GM18873 (cell line): ENCODE measurements around the gene SLC19A3.
A peak's percentile ranks its signal among the peaks of the same experiment; 100 is the strongest.
"Not testable (repeated sequence)": the region's sequence is repeated elsewhere in the genome, so short reads cannot be mapped to it uniquely, and the experiment has no call there.

Experiments used
- ATAC-seq: cut with Tn5 transposase; IDR thresholded peaks from one replicate; pipeline ENCODE4 v1.9.1; 2021; ENCODE audit warnings: mild to moderate bottlenecking, moderate library complexity, moderate number of reproducible peaks; ENCODE audit not compliant: unreplicated experiment, low FRiP score

The SLC19A3 gene

DNA sequence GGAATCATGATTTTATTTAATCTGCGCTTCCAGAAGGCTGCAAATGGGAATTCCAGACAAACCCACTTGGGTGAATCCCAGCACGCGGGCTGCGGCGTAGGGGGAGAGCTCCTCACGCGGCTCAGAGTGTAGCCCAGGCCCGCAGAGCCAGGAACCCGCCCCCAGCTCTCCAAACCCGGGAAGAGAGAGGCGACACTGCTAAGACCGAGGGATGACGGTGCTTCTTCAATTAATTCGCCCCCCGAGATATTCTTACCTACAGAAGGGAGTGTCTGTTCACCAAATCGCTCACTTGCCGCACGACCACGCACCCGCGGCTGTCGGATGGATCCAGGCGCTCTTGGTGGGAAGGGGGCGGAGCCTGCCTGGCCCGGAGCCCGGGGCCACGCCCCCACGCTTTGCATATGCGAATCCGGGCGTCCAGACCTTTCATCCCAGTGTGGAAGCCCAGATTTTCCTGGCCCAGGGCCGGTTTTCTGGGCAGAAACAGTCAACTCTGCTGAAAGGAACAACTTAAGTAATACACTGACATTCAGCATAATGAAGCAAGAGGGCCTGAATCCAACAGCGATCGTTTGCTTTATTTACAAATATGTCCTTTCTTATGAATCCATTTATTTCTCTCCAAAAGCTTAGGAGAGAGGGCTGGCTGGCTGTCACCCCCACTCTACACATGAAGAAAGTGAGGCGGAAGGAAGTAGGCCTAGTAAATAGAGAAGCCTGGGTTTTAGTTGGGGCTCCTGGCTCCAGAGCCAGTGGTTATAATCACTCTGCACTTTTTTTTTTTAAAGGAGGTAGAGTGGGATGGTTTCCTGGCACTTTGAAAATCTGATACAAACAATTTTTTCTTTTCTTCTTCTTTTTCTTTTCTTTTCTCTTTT, at the start of gene SLC19A3:
Gene SLC19A3, minus strand, starts transcription at position 342 of the 881 bp plus-strand sequence. CDS start 15,710 bp downstream, outside the sequence.
- ATAC-seq = no peak

DNA sequence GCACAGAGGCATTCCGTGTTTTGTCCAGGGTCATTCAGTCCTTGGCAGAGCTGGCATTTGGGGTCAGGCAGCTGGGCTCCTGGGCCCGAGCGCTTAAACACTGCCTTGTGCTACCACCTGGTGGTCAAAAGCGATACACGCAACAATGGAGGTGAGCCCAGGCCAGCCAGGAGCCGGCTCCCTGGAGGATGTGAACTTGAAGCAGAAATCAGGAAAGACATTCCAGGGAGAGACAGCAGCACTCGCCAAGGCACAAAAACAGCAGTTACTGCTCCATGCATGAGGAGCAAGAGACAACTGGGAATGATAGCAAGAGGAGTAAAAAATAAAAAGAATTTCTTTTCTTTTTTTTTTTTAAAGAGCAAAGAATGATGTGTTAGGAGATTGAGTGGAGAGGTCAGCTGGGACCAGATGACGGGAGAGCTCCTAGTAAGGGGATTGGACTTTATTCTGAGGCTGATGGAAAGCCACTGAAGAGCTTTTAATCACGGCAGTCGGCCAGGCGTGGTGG, 48.6 kb upstream of the SLC19A3 start:
- peak; percentile 89 for ATAC-seq

DNA sequence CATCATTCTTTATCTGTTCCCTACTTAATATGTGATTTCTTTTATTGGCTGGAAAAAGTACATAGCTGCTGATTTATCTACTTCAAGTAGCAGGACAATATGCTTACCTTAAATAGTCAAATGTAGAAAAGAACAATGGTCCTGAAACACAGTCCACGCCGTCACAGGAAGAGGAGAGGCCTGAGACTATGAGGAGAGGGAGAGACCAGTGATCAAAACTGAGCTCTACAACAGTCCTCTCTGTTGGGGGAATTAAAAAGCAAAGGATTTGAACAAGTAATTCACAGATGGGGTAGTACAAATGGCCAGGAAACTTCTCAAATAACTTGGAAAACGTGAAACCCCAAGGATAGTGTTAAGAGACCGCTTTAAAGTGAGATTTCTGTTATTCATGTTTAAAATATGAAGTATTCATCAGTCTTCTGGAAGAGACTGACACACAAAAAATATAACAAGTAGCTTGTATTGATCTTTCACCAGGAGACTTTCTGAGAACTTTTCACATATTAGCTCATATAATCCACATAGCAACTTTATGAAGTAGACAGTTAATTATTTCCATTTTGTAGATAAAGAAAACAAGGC, 48.1 kb upstream of the SLC19A3 start:
- ATAC-seq = no peak

DNA sequence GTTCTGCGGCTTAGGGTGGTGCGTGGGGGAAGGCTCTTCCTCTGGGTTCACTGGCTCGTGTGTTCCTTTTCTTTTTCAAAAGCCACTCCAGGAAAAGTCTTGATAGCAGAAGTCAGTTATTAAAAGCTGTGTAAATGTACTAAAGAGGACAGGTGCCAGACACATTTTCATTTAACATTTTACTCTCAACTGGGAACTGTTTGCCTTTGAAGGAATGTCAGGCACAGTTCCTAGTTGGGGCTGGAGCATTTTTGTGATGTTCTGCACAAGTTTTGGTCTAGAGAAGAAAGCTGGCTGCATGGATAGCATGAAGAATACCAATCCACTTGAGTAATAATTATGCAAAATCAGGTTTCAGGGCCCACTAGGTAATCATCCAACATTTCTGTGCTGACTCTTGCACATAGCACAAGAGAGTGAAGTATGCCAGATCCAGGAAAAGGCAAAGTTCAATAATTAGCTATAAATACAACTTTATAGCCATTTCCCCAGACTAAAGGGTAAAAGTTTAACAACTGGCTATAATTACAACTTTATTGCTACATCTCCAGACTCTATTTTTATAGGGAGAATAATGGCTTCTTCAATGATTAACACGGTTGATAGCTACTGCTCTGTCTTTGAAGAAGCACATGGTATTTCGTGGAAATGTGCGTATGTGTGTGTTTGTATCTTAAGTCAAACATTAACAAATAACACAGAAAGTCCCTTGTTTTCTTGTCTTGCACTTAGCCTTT, 44.1 kb upstream of the SLC19A3 start:
- ATAC-seq = no peak

DNA sequence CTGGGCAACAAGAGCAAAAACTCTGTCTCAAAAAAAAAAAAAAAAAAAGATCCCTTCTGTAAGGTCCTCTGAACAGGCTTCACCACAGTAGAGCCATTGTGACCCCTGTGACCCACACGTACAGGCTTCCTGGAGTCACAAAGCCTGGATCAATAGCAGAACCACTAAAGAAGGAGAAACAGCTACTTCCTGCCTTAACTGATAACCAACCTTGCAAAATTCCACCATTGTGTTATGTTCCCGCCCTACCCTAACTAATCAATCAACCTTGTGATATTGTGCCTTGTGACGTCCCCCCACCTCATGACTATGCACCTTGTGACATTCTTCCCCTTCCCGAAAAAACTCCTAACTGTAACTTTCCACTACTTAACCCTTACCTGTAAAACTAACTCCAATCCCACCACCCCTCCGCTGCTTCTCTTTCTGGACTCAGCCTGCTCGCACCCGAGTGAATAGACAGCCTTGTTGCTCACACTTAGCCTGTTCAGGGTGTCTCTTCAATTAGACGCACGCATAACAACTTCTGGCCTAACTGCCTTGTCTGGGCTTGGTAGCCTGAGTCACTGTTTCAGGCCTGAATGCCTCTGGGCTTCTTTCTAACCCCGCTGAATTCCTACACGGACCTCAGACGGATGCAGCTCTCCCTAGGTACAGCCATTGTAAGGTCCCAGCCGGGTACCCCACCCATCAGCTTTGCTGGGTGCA, 41.7 kb upstream of the SLC19A3 start:
- ATAC-seq = no peak

DNA sequence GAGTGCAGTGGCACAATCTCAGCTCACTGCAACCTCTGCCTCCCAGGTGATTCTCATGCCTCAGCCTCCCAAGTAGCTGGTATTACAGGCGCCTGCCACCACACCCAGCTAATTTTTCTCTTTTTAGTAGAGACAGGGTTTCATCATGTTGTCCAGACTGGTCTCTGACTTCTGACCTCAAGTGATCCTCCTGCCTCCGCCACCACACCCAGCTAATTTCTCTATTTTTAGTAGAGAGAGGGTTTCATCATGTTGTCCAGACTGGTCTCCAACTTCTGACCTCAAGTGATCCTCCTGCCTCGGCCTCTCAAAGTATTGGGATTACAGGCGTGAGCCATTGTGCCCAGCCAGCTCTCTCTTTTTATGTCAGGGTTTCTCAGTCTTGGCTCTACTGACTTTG, 38.4 kb upstream of the SLC19A3 start:
- not testable (repeated sequence) for ATAC-seq

DNA sequence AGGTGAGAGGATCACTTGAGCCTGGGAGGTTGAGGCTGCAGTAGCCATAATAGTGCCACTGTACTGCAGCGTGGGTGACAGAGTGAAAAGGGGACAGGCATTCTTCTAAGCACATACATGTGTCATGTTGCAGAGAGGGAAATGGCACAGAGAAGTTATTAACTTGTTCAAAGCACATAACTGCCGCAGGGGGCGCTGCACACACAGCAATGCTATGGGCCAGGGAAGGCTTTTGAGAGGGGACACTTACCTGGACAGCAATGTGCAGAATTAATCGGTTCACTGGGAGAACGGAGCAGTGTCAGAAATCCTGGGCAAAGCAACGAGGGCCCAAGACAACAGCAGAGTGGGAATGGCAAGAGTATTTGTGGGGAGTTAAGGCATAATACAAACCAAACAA, 30.3 kb upstream of the SLC19A3 start:
- no peak for ATAC-seq

DNA sequence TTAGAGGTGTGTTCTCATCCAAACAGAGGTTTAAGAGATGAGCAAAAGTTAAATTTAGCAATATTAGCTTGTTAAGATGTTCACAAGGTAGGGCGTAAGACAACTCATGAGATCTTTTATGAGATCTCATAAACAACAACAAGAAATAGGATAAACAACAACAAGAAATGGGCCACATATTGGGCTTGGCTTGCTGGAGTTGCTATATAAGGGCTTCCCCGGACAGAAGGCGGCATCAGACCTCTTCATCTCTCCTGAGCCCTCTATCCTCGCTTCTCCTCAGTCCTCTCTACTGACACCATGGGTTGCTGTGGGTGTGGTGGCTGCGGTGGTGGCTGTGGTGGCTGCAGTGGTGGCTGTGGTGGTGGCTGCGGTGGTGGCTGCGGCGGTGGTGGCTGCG, 27.8 kb upstream of the SLC19A3 start, which contains the start of gene SCYGR8:
Gene SCYGR8, plus strand, starts transcription at position 301 of the 400 bp plus-strand sequence. Its CDS starts 0 bp downstream, at position 301.
- ATAC-seq = no peak

DNA sequence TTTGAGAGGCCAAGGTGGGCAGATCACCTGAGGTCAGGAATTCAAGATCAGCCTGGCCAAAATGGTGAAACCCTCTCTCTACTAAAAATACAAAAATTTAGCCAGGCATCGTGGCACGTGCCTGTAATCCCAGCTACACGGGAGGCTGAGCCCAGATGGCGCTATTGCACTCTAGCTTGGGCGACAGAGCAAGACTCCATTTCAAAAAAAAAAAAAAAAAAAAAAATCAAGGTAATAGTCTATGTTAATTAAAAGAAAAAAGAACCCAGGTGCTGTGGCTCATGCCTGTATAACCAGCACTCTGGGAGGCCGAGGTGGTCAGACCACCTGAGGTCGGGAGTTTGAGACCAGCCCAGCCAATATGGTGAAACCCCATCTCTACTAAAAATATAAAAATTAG, 22.9 kb upstream of the SLC19A3 start:
- ATAC-seq = not testable (repeated sequence)

DNA sequence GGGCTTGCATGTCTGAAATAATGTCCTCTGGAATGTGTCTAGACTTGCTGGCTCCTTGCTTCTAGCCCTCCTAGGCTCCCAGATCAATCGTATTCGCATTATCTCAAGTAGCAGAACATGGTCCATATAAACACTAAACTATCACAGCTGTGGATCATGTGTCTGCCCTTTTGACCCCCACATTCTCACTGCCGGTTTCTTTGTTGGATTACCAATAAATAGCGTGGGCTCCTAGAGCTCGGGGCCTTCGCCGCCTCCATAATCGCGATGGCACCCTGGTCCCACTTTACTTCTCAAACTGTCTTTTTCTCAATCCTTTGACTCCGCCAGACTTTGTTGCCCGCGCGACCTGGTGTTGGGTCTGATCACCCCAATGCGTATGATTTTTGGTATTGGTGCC, 21.5 kb upstream of the SLC19A3 start:
- no peak for ATAC-seq

DNA sequence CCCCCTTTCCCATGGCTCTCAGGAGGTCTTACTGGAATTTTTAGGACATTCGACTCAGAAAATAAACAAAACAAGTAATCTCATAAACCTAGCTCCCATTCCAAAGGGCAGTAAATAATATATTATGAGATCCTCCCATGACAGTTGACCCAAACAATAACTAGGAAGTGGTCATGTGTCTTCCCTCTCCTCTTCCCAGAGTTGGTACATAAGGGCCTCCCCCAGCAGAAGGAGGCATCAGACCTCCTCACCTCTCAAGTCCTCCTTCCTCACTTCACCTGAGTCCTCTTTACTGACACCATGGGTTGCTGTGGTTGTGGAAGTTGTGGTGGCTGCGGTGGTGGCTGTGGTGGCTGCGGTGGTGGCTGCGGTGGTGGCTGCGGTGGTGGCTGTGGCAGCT, 10.2 kb upstream of the SLC19A3 start, which contains the start of gene SCYGR7:
Gene SCYGR7, plus strand, starts transcription at position 301 of the 400 bp plus-strand sequence. Its CDS starts 0 bp downstream, at position 301.
- ATAC-seq = no peak

DNA sequence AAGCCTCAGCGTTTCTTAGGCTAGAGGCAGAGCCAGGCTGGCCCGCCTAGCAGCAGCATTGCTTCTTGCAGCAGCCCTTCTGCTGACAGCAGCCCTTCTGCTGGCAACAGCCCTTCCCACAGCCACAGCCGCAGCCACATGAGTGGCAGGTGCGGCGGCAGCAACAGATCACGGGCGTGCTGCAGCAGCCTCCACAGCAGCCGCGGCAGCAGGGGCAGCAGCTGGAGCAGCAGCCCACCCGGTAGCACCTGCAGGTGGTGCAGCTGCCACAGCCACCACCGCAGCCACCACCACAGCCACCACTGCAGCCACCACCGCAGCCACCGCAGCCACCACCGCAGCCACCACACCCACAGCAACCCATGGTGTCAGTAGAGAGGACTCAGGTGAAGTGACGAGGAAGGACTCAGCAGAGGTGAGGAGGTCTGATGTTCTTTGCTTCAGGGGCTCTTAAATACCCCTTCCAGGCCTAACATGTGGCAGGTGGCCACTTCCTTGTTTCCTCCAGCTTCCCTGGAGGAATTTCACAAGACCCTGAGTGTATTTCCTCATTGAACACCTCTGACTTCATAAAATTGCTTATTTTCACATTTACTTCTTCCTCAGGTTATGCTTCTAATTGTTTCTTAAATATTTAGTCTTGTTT, 6.7 kb upstream of the SLC19A3 start, which contains the start of gene SCYGR6:
Gene SCYGR6, minus strand, starts transcription at position 364 of the 646 bp plus-strand sequence. Its CDS starts 0 bp downstream, at position 364.
- no peak for ATAC-seq

DNA sequence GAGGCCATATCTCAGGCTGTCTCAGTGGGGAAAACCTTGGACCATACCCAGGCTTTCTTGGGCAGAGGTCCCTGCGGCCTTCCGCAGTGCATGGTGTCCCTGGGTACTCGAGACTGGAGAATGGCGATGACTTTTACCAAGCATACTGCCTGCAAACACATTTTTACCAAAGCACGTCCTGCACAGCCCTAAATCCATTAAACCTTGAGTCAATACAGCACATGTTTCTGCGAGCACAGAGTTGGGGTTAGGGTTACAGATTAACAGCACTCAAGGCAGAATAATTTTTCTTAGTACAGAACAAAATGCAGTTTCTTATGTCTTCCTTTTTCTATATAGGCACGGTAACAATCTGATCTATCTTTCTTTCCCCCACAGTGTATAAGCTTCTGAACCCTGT, 5.0 kb upstream of the SLC19A3 start:
- not testable (repeated sequence) for ATAC-seq

DNA sequence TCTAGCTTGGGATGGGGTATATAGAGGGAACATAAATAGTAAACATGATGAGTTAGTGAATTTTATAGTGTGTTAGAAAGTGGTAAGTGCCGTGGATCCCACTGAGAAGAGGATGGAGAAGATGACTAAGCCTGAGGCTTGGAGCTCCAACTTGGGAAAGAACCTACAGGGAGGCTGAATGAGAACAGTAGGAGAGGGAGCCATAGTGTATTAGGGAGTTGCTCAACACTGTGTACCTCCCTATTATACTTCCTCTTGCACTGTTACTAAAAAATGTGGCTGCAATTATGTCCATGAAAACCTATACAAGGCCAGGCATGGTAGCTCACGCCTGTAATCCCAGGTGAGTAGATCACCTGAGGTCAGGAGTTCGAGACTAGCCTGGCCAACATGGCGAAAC, 2.9 kb upstream of the SLC19A3 start:
- no peak for ATAC-seq

DNA sequence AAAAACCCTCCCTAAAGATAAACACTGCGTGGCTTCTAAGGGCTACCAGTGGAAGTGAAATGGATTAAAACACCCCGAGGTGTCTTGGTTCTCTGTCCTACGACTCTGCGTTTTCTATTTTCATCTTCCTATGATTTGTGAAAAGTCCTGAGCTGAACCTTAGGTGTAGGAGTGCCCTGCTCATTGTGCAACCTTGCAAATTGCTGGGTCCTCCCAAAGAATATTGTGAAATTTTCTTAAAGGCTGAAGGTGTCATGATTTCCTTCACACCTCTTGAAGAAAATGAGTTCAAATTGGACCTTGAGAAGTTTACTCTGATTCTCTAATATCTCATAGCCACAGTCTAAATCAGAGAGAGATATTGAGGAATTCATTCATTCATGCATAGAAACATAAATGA, 1.8 kb upstream of the SLC19A3 start:
- no peak for ATAC-seq

DNA sequence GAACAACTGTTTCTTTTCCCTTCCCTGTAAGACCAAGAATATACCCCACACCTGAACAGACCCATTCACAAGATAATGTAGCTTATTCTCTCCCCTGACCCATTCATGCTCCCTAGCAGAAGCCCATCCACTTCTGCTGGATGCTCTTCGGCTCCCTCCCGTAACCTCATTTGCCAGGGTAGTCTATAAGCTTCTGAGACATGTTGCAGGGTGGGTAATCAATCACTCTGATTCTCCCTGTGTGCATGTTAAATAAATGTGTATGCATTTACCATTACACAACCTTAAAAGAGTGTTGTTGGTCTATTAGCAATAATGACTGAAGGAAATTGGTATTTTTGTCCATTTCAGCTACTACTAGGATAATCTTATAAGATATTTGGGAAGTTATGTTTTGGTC, 1.3 kb downstream of the SLC19A3 start:
- ATAC-seq = no peak

DNA sequence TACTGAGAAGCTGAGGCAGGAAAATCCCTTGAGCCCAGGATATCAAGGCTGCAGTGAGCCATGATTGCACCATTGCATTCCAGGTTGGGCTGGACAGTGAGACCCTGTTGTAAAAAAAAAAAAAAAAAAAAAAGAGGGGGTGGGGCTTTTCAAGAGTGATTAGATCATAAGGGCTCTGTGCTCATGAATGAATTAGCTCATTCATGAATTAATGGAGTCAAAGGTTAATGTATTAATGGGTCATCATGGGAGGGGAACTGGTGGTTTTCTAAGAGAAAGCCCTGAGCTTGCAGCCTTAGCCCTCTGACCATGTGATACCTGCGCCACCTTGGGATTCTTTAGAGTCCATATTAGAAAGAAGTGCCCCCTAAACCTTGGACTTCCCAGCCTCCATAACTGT, 4.5 kb downstream of the SLC19A3 start:
- ATAC-seq = no peak

DNA sequence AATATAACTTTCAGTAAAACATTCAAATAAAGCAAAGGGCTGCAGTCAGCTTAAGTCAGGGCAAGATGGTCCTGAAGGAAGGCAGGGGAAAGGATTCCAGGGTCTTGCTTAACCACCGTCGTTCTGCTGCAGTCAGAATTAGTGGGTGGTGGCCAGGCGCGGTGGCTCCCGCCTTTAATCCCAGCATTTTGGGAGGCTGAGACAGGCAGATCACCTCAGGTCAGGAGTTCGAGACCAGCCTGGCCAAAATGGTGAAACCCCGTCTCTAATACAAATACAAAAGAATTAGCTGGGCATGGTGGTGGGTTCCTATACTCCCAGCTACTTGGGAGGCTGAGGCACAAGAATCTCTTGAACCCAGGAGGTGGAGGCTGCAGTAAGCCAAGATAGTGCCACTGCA, 6.8 kb downstream of the SLC19A3 start:
- no peak for ATAC-seq

DNA sequence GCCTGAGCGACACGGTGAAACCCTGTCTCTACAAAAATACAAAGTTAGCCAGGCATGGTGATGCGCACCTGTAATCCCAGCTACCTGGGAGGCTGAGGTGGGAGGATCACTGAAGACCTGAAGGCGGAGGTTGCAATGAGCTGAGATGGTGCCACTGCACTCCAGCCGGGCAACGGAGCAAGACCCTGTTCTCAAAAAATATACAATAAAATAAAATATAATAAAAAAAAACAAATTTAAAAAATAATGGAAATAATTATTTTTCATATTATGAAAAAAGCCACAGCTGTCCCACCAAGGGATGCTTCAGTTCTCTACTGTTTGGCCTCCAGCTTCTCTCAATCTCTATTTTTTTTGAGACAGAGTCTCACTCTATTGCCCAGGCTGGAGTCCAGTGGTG, 10.4 kb downstream of the SLC19A3 start:
- no peak for ATAC-seq

DNA sequence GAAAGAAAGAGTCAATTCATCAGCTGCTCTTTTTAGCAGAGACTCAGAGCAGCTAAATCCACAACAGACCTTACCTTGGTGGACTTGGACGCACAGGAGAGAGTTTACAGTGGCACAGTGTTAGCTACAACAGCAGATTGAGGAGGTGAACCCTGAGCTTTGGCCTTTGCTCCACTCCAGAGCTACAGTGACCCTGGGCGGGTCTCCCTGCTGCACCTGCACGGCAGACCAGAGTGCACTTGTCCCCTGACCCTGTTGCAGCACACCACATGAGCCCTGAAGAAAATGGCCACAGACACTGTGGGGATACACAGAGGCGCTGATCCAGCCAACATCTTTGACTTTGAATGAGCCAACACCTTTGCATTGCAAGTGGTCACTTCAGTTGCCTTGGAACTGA, 11.0 kb downstream of the SLC19A3 start:
- no peak for ATAC-seq
